NT2/D1 (cell line): ENCODE data around the gene HYOU1.
A peak's percentile ranks its signal among the peaks of the same experiment; 100 is the strongest.

ENCODE experiments used
- DNase-seq: peaks from one replicate; pipeline ENCODE4 v3.0.0-alpha.2; 2011; ENCODE audit warnings: low read depth, low spot score
- H3K27me3 ChIP-seq: 2 replicates; pipeline ENCODE4 v1.6.0; 2011; ENCODE audit warnings: mild to moderate bottlenecking; ENCODE audit not compliant: insufficient read length, insufficient read depth
- H3K36me3 ChIP-seq: 2 replicates; pipeline ENCODE4 v1.6.1; 2011; ENCODE audit warnings: mild to moderate bottlenecking, low read length, mixed read lengths; ENCODE audit not compliant: insufficient read depth, insufficient read length
- H3K4me1 ChIP-seq: 2 replicates; pipeline ENCODE4 v1.5.1; 2011; ENCODE audit not compliant: insufficient read depth, insufficient read length
- H3K4me3 ChIP-seq: 2 replicates; pipeline ENCODE4 v1.5.1; 2011; ENCODE audit warnings: low read depth; ENCODE audit not compliant: insufficient read length
- H3K9ac ChIP-seq: 2 replicates; pipeline ENCODE4 v1.6.0; 2011; ENCODE audit warnings: low read depth; ENCODE audit not compliant: insufficient read length
- H3K9me3 ChIP-seq: 2 replicates; pipeline ENCODE4 v1.5.1; 2011; ENCODE audit warnings: mild to moderate bottlenecking, low read length; ENCODE audit not compliant: insufficient read depth
- SUZ12 ChIP-seq: IDR thresholded peaks from 2 replicates; pipeline ENCODE4 v1.6.1; 2011; ENCODE audit not compliant: insufficient read length, insufficient read depth; ENCODE audit errors: extremely low read depth
- YY1 ChIP-seq: IDR thresholded peaks from 2 replicates; pipeline ENCODE4 v1.6.1; 2011; ENCODE audit not compliant: insufficient read length, insufficient read depth
- ZNF274 ChIP-seq: IDR thresholded peaks from 2 replicates; pipeline ENCODE4 v1.6.1; 2011; ENCODE audit warnings: mild to moderate bottlenecking, low read depth, low read length

The HYOU1 gene

GRCh38 chr11:119056421-119056999 is 495 bp downstream of the HYOU1 start:
- H3K27me3 ChIP-seq, result no peaks in the 10 kb centered on the region
- TF ChIP-seq ZNF274 (no peak), SUZ12 (no peak), YY1 (no peak)
- H3K9ac ChIP-seq, result peak overlapping the region; percentile 83
- H3K4me1 ChIP-seq, result peaks cover 6% of the 10 kb centered on the region
- peaks cover 45% of the 10 kb centered on the region for H3K36me3 ChIP-seq
- H3K9me3 ChIP-seq, result no peaks in the 10 kb centered on the region
- H3K4me3 ChIP-seq, result peak overlapping the region; percentile 83
- DNase-seq, result no peak

GRCh38 chr11:119055901-119056300 is 1.1 kb downstream of the HYOU1 start:
- Histone ChIP-seq H3K27me3 (no peaks in the 10 kb centered on the region), H3K9me3 (no peaks in the 10 kb centered on the region), H3K36me3 (peaks cover 51% of the 10 kb centered on the region), H3K4me1 (peaks cover 6% of the 10 kb centered on the region), H3K4me3 (peak overlapping the region; percentile 83), H3K9ac (peak overlapping the region; percentile 83)
- DNase-seq, result no peak
- TF ChIP-seq ZNF274, result no peak
- TF ChIP-seq YY1, result no peak
- no peak for TF ChIP-seq SUZ12

DNA sequence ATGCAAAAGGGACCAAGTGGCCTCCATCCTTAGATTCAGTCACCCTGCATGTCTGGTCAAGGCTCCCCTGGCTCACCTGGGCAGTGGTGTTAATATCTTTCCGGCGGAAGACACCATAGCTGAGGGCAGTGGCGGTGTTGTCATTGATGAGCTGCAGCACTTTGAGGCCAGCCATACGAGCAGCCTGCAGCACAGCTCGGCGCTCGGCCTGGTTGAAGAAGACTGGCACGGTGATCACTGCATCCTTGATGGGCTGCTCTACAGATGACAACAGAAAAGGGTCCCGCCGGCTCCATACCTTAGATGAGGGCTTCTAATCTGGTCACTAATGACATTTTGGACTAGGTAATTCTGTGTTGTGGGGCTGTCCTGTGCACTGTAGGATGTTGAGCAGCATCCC is 2.6 kb downstream of the HYOU1 start:
- Histone ChIP-seq H3K4me1 (peaks cover 6% of the 10 kb centered on the region), H3K36me3 (peaks cover 66% of the 10 kb centered on the region), H3K9me3 (no peaks in the 10 kb centered on the region), H3K9ac (no peak overlapping the region), H3K4me3 (no peak overlapping the region), H3K27me3 (no peaks in the 10 kb centered on the region)
- DNase-seq, result no peak
- TF ChIP-seq YY1 (no peak), ZNF274 (no peak), SUZ12 (no peak)

DNA sequence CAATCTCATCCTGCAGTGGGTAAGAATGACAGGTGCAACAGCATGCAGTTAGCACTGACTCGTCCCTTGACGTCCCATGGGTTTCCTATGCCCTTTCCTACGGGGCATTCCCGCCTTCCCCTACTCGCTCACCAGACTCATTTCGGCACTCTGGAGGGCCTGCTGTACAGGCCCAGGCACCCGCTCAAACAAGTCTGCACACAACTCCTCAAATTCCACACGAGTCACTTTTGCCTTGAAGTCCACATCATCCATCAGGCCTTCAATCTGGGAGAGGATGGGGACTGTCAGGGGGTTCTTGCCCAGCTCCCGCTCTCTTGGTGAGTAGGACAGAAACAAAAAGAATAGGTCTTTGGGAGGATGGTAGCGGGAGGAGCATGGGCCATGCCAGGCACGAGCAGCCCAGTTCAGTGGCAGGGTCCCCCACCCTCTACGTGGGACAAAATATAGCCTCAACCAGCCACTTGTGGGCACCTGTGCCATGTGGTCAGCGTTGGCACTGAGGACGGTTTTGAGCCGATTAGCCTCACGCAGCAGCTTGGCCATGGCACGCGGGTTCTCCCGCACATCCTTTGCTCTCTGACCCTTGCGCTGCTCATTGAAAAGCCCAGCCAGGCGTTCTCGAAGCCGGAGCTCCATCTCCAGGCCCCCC is 4.7 kb downstream of the HYOU1 start:
- Histone ChIP-seq H3K36me3 (peaks cover 87% of the 10 kb centered on the region), H3K9ac (no peak overlapping the region), H3K4me1 (peaks cover 6% of the 10 kb centered on the region), H3K9me3 (no peaks in the 10 kb centered on the region), H3K4me3 (no peak overlapping the region), H3K27me3 (no peaks in the 10 kb centered on the region)
- DNase-seq, result no peak
- TF ChIP-seq ZNF274 (no peak), YY1 (no peak), SUZ12 (no peak)

DNA sequence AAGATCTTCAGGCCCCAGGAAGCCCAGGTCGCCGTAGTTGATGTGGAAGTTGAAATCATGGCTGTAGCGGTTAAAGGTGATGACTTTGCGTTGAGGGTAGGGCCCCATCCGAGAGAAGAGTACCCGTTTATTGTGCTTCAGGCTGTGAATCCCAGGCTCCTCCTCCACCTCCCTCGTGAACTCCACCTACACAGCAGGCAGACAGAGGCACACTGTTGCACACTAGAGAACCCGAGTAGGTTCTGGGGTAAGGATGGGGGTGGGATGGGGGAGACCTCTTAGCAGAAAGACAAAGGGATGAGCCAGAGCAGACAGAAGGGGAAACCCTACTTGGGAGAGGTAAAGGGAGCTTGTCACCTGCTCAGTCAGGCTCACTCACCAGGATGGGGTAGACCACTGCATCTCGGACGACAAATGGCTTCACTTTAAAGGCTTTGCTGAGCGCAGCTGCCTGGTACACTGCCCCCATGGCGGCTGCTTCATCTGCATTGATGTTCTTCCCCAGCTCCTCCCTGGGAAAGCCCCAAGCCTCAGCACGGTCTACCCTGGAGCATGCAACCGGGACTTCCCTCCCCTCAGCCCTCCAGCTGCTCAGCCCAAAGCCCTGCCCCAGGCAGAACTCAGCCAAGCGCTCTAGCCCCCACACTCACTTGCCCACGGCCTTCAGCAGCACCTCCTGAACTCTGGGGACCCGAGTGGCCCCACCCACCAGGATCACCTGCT is 5.4 kb downstream of the HYOU1 start:
- Histone ChIP-seq H3K9ac (no peak overlapping the region), H3K4me1 (peaks cover 6% of the 10 kb centered on the region), H3K36me3 (peaks cover 91% of the 10 kb centered on the region), H3K27me3 (no peaks in the 10 kb centered on the region), H3K4me3 (no peak overlapping the region), H3K9me3 (no peaks in the 10 kb centered on the region)
- no peak for DNase-seq
- TF ChIP-seq SUZ12 (no peak), ZNF274 (no peak), YY1 (no peak)

GRCh38 chr11:119049081-119049480 is 7.9 kb downstream of the HYOU1 start:
- Histone ChIP-seq H3K9ac (no peak overlapping the region), H3K36me3 (peaks cover 94% of the 10 kb centered on the region), H3K27me3 (no peaks in the 10 kb centered on the region), H3K9me3 (no peaks in the 10 kb centered on the region), H3K4me1 (no peaks in the 10 kb centered on the region), H3K4me3 (no peak overlapping the region)
- no peak for TF ChIP-seq YY1
- TF ChIP-seq ZNF274, result no peak
- no peak for TF ChIP-seq SUZ12
- no peak for DNase-seq

GRCh38 chr11:119048644-119049043 is 8.4 kb downstream of the HYOU1 start:
- no peak for TF ChIP-seq ZNF274
- no peak for TF ChIP-seq SUZ12
- no peak for TF ChIP-seq YY1
- Histone ChIP-seq H3K4me1 (no peaks in the 10 kb centered on the region), H3K27me3 (no peaks in the 10 kb centered on the region), H3K9ac (no peak overlapping the region), H3K4me3 (no peak overlapping the region), H3K9me3 (no peaks in the 10 kb centered on the region), H3K36me3 (peaks cover 90% of the 10 kb centered on the region)
- no peak for DNase-seq
